HepG2 (cell line): Measurements from ENCODE around the gene ADAMTS17. TPM values are rescaled to one million over a fixed set of nuclear protein-coding genes. Genes with fewer than 3 reads are reported as not detected.

Experiments used
- ATAC-seq: fragments of 200-7000 bp; cut with Tn5 transposase; 3 replicates; pipeline ENCODE4 v1.9.1; 2020; ENCODE audit warnings: mild to moderate bottlenecking, moderate library complexity
- BruUV-seq: library from RNA; stranded (reverse); fragments of 400-500 nt; replicated peaks from 2 replicates; lab custom pipeline; 2021; lab: Mats Ljungman, UMichigan
- CTCF ChIA-PET: fragments of 300-600 bp; formaldehyde crosslinking; extraction: SDS; loops from one replicate; lab custom pipeline; 2021; ENCODE audit warnings: low total read pairs, inconsistent platforms, low intra/inter-chr PET ratio; lab: Yijun Ruan, JAX
- POLR2A ChIA-PET: fragments of 350-600 bp; sonication (Branson Sonifier 250); formaldehyde crosslinking; loops from one replicate; lab custom pipeline; 2020; ENCODE audit warnings: antibody characterized with exemption, inconsistent platforms; lab: Yijun Ruan, JAX
- DNase-seq: peaks from one replicate; pipeline ENCODE4 v3.0.0-alpha.2; 2015; ENCODE audit warnings: low spot score
- FAIRE-seq: peaks from 3 replicates; lab custom pipeline; 2011; peaks lifted over from hg19 to GRCh38; lab: Jason Lieb, UNC
- H2AFZ ChIP-seq: one replicate; pipeline ENCODE4 v1.6.1; 2011; ENCODE audit warnings: low read length, inconsistent platforms
- H3K27ac ChIP-seq: fragments of 300-600 bp; 3 replicates; pipeline ENCODE4 v1.8.0; 2011; ENCODE audit warnings: mixed run types, mild to moderate bottlenecking, mixed read lengths, low read length, inconsistent platforms; ENCODE audit not compliant: insufficient read depth; ENCODE audit errors: extremely low read length
- H3K27me3 ChIP-seq, 2 experiments: fragments of 200-600 bp in 1 of 2; 2 replicates in 1 of 2; 3 replicates in 1 of 2; pipeline versions ENCODE4 v1.6.0 to v1.8.0; 2011; ENCODE audit warnings: low read length in 2 of 2, mild to moderate bottlenecking in 2 of 2, moderate library complexity in 2 of 2, inconsistent platforms in 1 of 2; ENCODE audit not compliant: insufficient read depth in 2 of 2, control insufficient read depth in 1 of 2
- H3K36me3 ChIP-seq, 2 experiments: fragments of 200-600 bp in 1 of 2; replicated peaks in 1 of 2; 2 replicates in 1 of 2; 3 replicates in 1 of 2; pipeline versions ENCODE4 v1.5.1 to v1.8.0; 2011; ENCODE audit warnings: low read length in 2 of 2, inconsistent platforms in 1 of 2; ENCODE audit not compliant: insufficient read depth in 2 of 2, control insufficient read depth in 1 of 2
- H3K4me1 ChIP-seq: 2 replicates; pipeline ENCODE4 v1.5.1; 2012; ENCODE audit warnings: low read length, inconsistent platforms; ENCODE audit not compliant: insufficient read depth
- H3K4me2 ChIP-seq: 2 replicates; pipeline ENCODE4 v1.6.0; 2011; ENCODE audit warnings: low read depth, low read length, inconsistent platforms
- H3K4me3 ChIP-seq, 3 experiments: fragments of 200-600 bp in 1 of 3; sonication (generic), shearing (Covaris generic) in 1 of 3; replicated peaks in 1 of 3; 2 replicates each; pipeline ENCODE4 v1.5.1; 2011 to 2016; ENCODE audit warnings: low read length in 3 of 3, inconsistent platforms in 2 of 3, low read depth in 2 of 3, mild to moderate bottlenecking in 2 of 3, control low read depth in 1 of 3, mixed read lengths in 1 of 3; ENCODE audit not compliant: insufficient read depth in 1 of 3
- H3K79me2 ChIP-seq: one replicate; pipeline ENCODE4 v1.6.1; 2011; ENCODE audit warnings: low read length, inconsistent platforms; ENCODE audit not compliant: insufficient read depth
- H3K9ac ChIP-seq: 2 replicates; pipeline ENCODE4 v1.6.0; 2011; ENCODE audit warnings: mild to moderate bottlenecking, low read depth, low read length, inconsistent platforms; ENCODE audit not compliant: insufficient read depth
- H3K9me3 ChIP-seq: 2 replicates; pipeline ENCODE4 v1.5.1; 2012; ENCODE audit warnings: mild to moderate bottlenecking, low read length
- H4K20me1 ChIP-seq: 2 replicates; pipeline ENCODE4 v1.6.0; 2011; ENCODE audit warnings: inconsistent platforms, mild to moderate bottlenecking, low read length, moderate library complexity; ENCODE audit not compliant: insufficient read depth
- CSRNP1 ChIP-seq: sonication (generic); formaldehyde crosslinking; IDR thresholded peaks from 2 replicates; pipeline ENCODE4 v1.8.1; 2023; ENCODE audit warnings: mild to moderate bottlenecking, missing genetic modification reagents
- PAX8 ChIP-seq: sonication (generic); formaldehyde crosslinking; IDR thresholded peaks from 2 replicates; pipeline ENCODE4 v1.8.0; 2022; ENCODE audit warnings: mild to moderate bottlenecking, missing genetic modification reagents, borderline replicate concordance
- RARG ChIP-seq: sonication (generic); formaldehyde crosslinking; IDR thresholded peaks from 2 replicates; pipeline ENCODE4 v1.4.0; 2020; ENCODE audit warnings: low read depth, mild to moderate bottlenecking, missing genetic modification reagents
- REPIN1 ChIP-seq: sonication (generic); formaldehyde crosslinking; IDR thresholded peaks from 2 replicates; pipeline ENCODE4 v1.8.0; 2022; ENCODE audit warnings: missing genetic modification reagents, low read depth, mild to moderate bottlenecking, borderline replicate concordance
- SMYD3 ChIP-seq: sonication (generic); formaldehyde crosslinking; IDR thresholded peaks from 2 replicates; pipeline ENCODE4 v1.8.1; 2023; ENCODE audit warnings: mild to moderate bottlenecking, missing genetic modification reagents
- ZNF180 ChIP-seq: sonication (generic); formaldehyde crosslinking; IDR thresholded peaks from 2 replicates; pipeline ENCODE4 v1.4.0; 2020; ENCODE audit warnings: low read depth, missing genetic modification reagents, borderline replicate concordance
- ZNF30 ChIP-seq: sonication (generic); formaldehyde crosslinking; IDR thresholded peaks from 2 replicates; pipeline ENCODE4 v1.5.0; 2020; ENCODE audit warnings: mild to moderate bottlenecking, missing genetic modification reagents
- ZNF343 ChIP-seq: sonication (generic); formaldehyde crosslinking; IDR thresholded peaks from 2 replicates; pipeline ENCODE4 v1.4.0; 2020; ENCODE audit warnings: mild to moderate bottlenecking, missing genetic modification reagents
- ZNF550 ChIP-seq: sonication (generic); formaldehyde crosslinking; IDR thresholded peaks from 2 replicates; pipeline ENCODE4 v1.4.0; 2020; ENCODE audit warnings: mild to moderate bottlenecking, missing genetic modification reagents, borderline replicate concordance
- ZNF772 ChIP-seq: sonication (generic); formaldehyde crosslinking; IDR thresholded peaks from 2 replicates; pipeline ENCODE4 v1.5.0; 2020; ENCODE audit warnings: mild to moderate bottlenecking, missing genetic modification reagents
- ZSCAN21 ChIP-seq: sonication (generic); formaldehyde crosslinking; IDR thresholded peaks from 2 replicates; pipeline ENCODE4 v1.8.0; 2022; ENCODE audit warnings: mild to moderate bottlenecking, missing genetic modification reagents, moderate library complexity, borderline replicate concordance
- ZXDC ChIP-seq: sonication (generic); formaldehyde crosslinking; IDR thresholded peaks from 2 replicates; pipeline ENCODE4 v1.5.0; 2020; ENCODE audit warnings: mild to moderate bottlenecking, missing genetic modification reagents
- WGBS: methylation state at CpG from one replicate; pipeline ENCODE4 v1.1.6; 2017; ENCODE audit warnings: low lambda C conversion rate; 5-methylcytosine and 5-hydroxymethylcytosine counted together
- in situ Hi-C: cut with HindIII; loops from 2 replicates; pipeline ENCODE4 v1.10.0; 2017; ENCODE audit warnings: low pct_unique_long_range_greater_than_20kb; ENCODE audit not compliant: extremely low pct_ligation_motif_present
- intact Hi-C: fragments of 100-400 bp; cut with micrococcal nuclease; formaldehyde crosslinking; loops from one replicate; pipeline ENCODE4 v1.10.0; 2022; ENCODE audit not compliant: unreplicated experiment
- polyA plus RNA-seq, 8 experiments: library from polyadenylated mRNA; depleted of rRNA in 3 of 8; stranded (reverse) in 7 of 8; unstranded in 1 of 8; fragments of >200 nt; fragmentation: Illumina TruSeq in 4 of 8; extraction: Trizol in 4 of 8; gene quantifications; 2 replicates each; pipeline versions ENCODE4 v1.2.1 to v1.2.3, GENCODE V29; 2011 to 2016; ENCODE audit warnings: low read depth in 4 of 8, missing spikeins in 1 of 8, mixed read lengths in 1 of 8; ENCODE audit not compliant: insufficient read depth in 1 of 8
- total RNA-seq, 5 experiments: library from RNA; depleted of rRNA; stranded (reverse); fragments of >200 nt; fragmentation: Illumina TruSeq; extraction: Trizol; gene quantifications; 2 replicates each; pipeline ENCODE4 v1.2.3, GENCODE V29; 2016; ENCODE audit warnings: low read depth in 1 of 5
- TF ChIP-seq, protein P1 (sequence below): sonication (generic); formaldehyde crosslinking; IDR thresholded peaks from 2 replicates; pipeline ENCODE4 v1.5.0; 2020; ENCODE audit warnings: missing genetic modification reagents

The ADAMTS17 gene
- total and polyA plus RNA-seq, 2 of the 13 experiments (the other 11 are each of a cell fraction or from before 2014, with no cell fraction given), result 0.02 to 0.04 TPM

GRCh38 chr15:100310041-100310405 is 31.8 kb downstream of the ADAMTS17 start:
- no peaks in the 10 kb centered on the region for H3K27me3 ChIP-seq
- BruUV-seq, result no TSS peak
- WGBS, result 0% methylated on average over 1 of the region's 8 CpGs
- no peak overlapping the region for H3K4me2 ChIP-seq
- H3K9me3 ChIP-seq, result no peaks in the 10 kb centered on the region
- H3K79me2 ChIP-seq, result no peaks in the 10 kb centered on the region
- H4K20me1 ChIP-seq, result no peaks in the 10 kb centered on the region
- FAIRE-seq, result no peak
- H2AFZ ChIP-seq, result no peak overlapping the region
- POLR2A ChIA-PET, result no interaction called here
- no peaks in the 10 kb centered on the region for H3K4me1 ChIP-seq
- in situ Hi-C loops, result no loop called here
- DNase-seq, result no peak
- H3K9ac ChIP-seq, result no peak overlapping the region
- no peak overlapping the region for H3K4me3 ChIP-seq
- TF ChIP-seq ZSCAN21 (CRISPR knock-in tag) (no peak), RARG (no peak), PAX8 (CRISPR knock-in tag) (no peak), ZNF550 (CRISPR knock-in tag) (no peak), REPIN1 (CRISPR knock-in tag) (no peak), ZNF772 (CRISPR knock-in tag) (no peak), ZXDC (CRISPR knock-in tag) (no peak), ZNF180 (CRISPR knock-in tag) (no peak), ZNF343 (no peak), ZNF30 (CRISPR knock-in tag) (no peak), CSRNP1 (CRISPR knock-in tag) (no peak), SMYD3 (CRISPR knock-in tag) (no peak)
- TF ChIP-seq, protein P1, sequence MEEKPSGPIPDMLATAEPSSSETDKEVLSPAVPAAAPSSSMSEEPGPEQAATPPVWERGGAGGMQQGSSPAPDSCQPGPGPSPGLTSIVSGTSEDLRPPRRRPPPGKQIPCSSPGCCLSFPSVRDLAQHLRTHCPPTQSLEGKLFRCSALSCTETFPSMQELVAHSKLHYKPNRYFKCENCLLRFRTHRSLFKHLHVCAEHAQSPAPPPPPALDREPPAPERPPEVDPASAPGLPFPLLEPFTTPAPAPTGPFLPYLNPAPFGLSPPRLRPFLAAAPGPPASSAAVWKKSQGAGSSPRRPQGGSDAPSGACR (CRISPR knock-in tag), result no peak
- H3K27ac ChIP-seq, result no peak overlapping the region
- CTCF ChIA-PET, result no interaction called here
- ATAC-seq, result no peak
- H3K36me3 ChIP-seq, result no peaks in the 10 kb centered on the region
- intact Hi-C loops, result no loop called here
